DND-41 (cell line): ENCODE data around the gene NDUFS3.

Experiments
- ATAC-seq: fragments of 200-7000 bp; cut with Tn5 transposase; 3 replicates; pipeline ENCODE4 v1.9.1; 2021; ENCODE audit warnings: low read depth; ENCODE audit not compliant: insufficient read depth
- DNase-seq: peaks from one replicate; pipeline ENCODE4 v3.0.0-alpha.2; 2020
- H2AFZ ChIP-seq: 2 replicates; pipeline ENCODE4 v1.6.0; 2012; ENCODE audit warnings: low read depth, low read length
- H3K27ac ChIP-seq: 2 replicates; pipeline ENCODE4 v1.5.1; 2012; ENCODE audit warnings: low read length, inconsistent platforms
- H3K27me3 ChIP-seq: fragments of 200-600 bp; sonication (generic); 2 replicates; pipeline ENCODE4 v1.6.0; 2012; ENCODE audit warnings: low read length, mild to moderate bottlenecking, inconsistent platforms; ENCODE audit not compliant: insufficient read depth, poor library complexity
- H3K36me3 ChIP-seq: 2 replicates; pipeline ENCODE4 v1.5.1; 2012; ENCODE audit warnings: low read length, inconsistent platforms; ENCODE audit not compliant: insufficient read depth
- H3K4me1 ChIP-seq: 2 replicates; pipeline ENCODE4 v1.5.1; 2012; ENCODE audit warnings: mild to moderate bottlenecking, low read length; ENCODE audit not compliant: insufficient read depth
- H3K4me2 ChIP-seq: 2 replicates; pipeline ENCODE4 v1.6.0; 2012; ENCODE audit warnings: mild to moderate bottlenecking, moderate library complexity, low read length, inconsistent platforms; ENCODE audit not compliant: insufficient read depth
- H3K4me3 ChIP-seq, 2 experiments: fragments of 200-600 bp in 1 of 2; shearing (Covaris generic) in 1 of 2; 2 replicates each; pipeline ENCODE4 v1.5.1; 2012 to 2016; ENCODE audit warnings: inconsistent platforms in 2 of 2, low read length in 2 of 2, mild to moderate bottlenecking in 2 of 2, low read depth in 1 of 2, moderate library complexity in 1 of 2
- H3K79me2 ChIP-seq: 2 replicates; pipeline ENCODE4 v1.6.0; 2012; ENCODE audit warnings: low read length, inconsistent platforms; ENCODE audit not compliant: insufficient read depth
- H3K9ac ChIP-seq: 2 replicates; pipeline ENCODE4 v1.6.0; 2012; ENCODE audit warnings: low read depth, mild to moderate bottlenecking, inconsistent platforms, low read length, moderate library complexity
- H3K9me3 ChIP-seq: 2 replicates; pipeline ENCODE4 v1.5.1; 2012; ENCODE audit warnings: low read length, moderate library complexity, mild to moderate bottlenecking, inconsistent platforms; ENCODE audit not compliant: insufficient read depth, severe bottlenecking
- H4K20me1 ChIP-seq: 2 replicates; pipeline ENCODE4 v1.6.0; 2012; ENCODE audit warnings: low read length; ENCODE audit not compliant: insufficient read depth
- EZH2 ChIP-seq: IDR thresholded peaks from 3 replicates; pipeline ENCODE4 v1.6.1; 2012; ENCODE audit warnings: borderline replicate concordance, low read depth, mild to moderate bottlenecking, moderate library complexity, low read length, inconsistent platforms; ENCODE audit not compliant: severe bottlenecking
- TF ChIP-seq, protein P1 (sequence below): IDR thresholded peaks from 2 replicates; pipeline ENCODE4 v1.5.1; 2012; ENCODE audit warnings: borderline replicate concordance, low read length, moderate library complexity, mild to moderate bottlenecking; ENCODE audit not compliant: poor library complexity, severe bottlenecking; ENCODE audit errors: extremely low read depth

The NDUFS3 gene

DNA sequence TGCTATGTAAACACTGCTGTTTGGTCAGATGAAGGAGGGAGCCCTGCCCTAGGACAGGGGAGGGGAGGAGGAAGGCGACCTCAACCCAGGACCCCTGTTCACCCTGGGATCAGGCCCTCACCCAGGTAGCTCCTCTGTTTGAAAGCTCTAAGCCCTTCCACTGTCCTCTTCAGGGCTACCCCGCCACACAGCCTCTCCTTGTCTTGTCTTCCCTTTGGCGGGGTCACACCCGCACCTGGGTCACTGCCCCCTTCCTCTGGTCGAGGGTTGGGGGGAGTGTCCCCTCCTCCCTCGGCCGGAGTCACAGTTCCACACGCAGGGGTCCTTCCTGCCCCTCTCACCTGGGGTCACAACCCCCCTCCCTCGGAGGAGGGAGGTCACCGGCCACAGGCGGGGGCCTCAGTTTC, 13.9 kb upstream of the NDUFS3 start:
- peak overlapping the region; percentile 98 for H2AFZ ChIP-seq
- peak; percentile 18 for ATAC-seq
- H3K79me2 ChIP-seq: peaks cover 55% of the 10 kb centered on the region

DNA sequence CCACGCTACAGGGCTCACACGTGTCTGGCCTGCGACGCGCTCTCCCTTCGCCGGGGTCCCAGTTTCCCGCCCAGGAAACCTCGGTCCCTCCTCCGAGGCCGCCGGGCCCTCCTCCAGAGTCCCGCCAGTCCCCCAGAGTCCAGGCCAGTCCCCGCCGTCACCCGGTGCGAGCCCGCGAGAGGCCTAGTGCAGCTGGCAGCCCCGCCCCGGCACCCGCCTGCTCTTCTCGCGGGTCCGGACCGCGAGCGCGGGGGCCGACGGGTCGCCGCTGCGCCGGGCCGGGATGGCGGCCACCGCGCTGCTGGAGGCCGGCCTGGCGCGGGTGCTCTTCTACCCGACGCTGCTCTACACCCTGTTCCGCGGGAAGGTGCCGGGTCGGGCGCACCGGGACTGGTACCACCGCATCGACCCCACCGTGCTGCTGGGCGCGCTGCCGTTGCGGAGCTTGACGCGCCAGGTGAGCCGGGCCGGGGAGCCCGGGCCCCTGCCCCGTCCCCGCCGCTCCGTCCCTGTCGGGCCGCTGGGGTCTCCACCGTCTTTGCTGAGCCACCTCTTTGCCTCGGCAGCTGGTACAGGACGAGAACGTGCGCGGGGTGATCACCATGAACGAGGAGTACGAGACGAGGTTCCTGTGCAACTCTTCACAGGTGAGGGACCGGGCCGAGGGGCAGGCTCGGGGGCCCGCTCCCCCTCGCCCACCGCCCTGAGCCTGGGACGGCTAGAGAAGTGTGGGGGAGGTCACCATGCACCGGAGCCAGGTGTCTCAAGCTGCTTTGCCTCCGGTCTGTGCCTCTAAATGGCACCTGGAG, 13.3 kb upstream of the NDUFS3 start, which contains the start of gene PTPMT1:
Gene PTPMT1 (plus strand): TSS at position 260 of the 809 bp plus-strand sequence. CDS start 24 bp downstream, at position 284.
- DNase-seq (peak; percentile 82), ATAC-seq (peak; percentile 95)
- H4K20me1 ChIP-seq: 0 out of 2 replicates have a peak, but pooled peaks cover 3% of the 10 kb centered on the region
- H3K4me2 ChIP-seq: peak within 1 kb of the TSS; percentile 97
- H3K36me3 ChIP-seq: peaks cover 27% of the 10 kb centered on the region
- H3K4me3 ChIP-seq: peak within 1 kb of the TSS; percentile 90 to 100
- peak within 1 kb of the TSS; percentile 94 for H3K27ac ChIP-seq
- H3K27me3 ChIP-seq: no peaks in the 10 kb centered on the region
- TF ChIP-seq EZH2: no peak
- TF ChIP-seq, protein P1, sequence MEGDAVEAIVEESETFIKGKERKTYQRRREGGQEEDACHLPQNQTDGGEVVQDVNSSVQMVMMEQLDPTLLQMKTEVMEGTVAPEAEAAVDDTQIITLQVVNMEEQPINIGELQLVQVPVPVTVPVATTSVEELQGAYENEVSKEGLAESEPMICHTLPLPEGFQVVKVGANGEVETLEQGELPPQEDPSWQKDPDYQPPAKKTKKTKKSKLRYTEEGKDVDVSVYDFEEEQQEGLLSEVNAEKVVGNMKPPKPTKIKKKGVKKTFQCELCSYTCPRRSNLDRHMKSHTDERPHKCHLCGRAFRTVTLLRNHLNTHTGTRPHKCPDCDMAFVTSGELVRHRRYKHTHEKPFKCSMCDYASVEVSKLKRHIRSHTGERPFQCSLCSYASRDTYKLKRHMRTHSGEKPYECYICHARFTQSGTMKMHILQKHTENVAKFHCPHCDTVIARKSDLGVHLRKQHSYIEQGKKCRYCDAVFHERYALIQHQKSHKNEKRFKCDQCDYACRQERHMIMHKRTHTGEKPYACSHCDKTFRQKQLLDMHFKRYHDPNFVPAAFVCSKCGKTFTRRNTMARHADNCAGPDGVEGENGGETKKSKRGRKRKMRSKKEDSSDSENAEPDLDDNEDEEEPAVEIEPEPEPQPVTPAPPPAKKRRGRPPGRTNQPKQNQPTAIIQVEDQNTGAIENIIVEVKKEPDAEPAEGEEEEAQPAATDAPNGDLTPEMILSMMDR: no peak
- H3K9me3 ChIP-seq: no peaks in the 10 kb centered on the region
- H3K4me1 ChIP-seq: peaks cover 34% of the 10 kb centered on the region
- peak within 1 kb of the TSS; percentile 98 for H2AFZ ChIP-seq
- H3K9ac ChIP-seq: peak within 1 kb of the TSS; percentile 99
- H3K79me2 ChIP-seq: peaks cover 61% of the 10 kb centered on the region

More for the DNA sequence above, 13.9 kb upstream of the NDUFS3 start:
- TF ChIP-seq, protein P1: no peak
- no peak for TF ChIP-seq EZH2
- H3K4me2 ChIP-seq: peak overlapping the region; percentile 97
- H3K27ac ChIP-seq: peak overlapping the region; percentile 94
- 0 out of 2 replicates have a peak, but pooled peaks cover 3% of the 10 kb centered on the region for H4K20me1 ChIP-seq
- peaks cover 21% of the 10 kb centered on the region for H3K36me3 ChIP-seq
- H3K4me1 ChIP-seq: peaks cover 34% of the 10 kb centered on the region
- no peaks in the 10 kb centered on the region for H3K27me3 ChIP-seq
- peak overlapping the region; percentile 90 to 100 for H3K4me3 ChIP-seq
- H3K9ac ChIP-seq: peak overlapping the region; percentile 99
- no peaks in the 10 kb centered on the region for H3K9me3 ChIP-seq
- DNase-seq: no peak

DNA sequence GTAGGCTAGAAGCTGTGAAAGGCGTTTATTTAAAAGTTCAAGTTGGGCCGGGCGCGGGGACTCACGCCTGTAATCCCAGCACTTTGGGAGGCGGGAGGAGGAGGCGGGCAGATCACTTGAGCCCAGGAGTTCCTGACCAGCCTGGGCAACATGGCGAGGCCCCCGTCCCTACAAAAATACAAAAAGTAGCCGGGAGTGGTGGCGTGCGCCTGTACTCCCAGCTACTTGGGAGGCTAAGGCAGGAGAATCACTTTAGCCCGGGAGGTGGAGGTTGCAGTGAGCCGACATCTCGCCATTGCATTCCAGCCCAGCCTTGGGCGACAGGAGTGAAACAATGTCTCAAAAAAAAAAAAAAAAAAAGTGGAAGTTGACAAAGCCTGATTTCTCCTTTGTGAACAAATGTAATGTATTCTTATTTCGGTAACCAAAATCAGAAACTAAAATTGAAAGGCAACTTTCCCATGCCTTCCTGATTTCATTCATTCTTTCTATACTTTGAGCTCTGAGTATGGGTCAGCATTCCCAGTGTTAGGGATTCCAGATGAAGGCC, 12.7 kb upstream of the NDUFS3 start:
- H3K9ac ChIP-seq: peak overlapping the region; percentile 99
- H3K27me3 ChIP-seq: no peaks in the 10 kb centered on the region
- H3K79me2 ChIP-seq: peaks cover 67% of the 10 kb centered on the region
- peaks cover 34% of the 10 kb centered on the region for H3K4me1 ChIP-seq
- peak overlapping the region; percentile 98 for H2AFZ ChIP-seq
- H4K20me1 ChIP-seq: 0 out of 2 replicates have a peak, but pooled peaks cover 3% of the 10 kb centered on the region
- DNase-seq: peak; percentile 19
- peak overlapping the region; percentile 94 for H3K27ac ChIP-seq
- H3K9me3 ChIP-seq: no peaks in the 10 kb centered on the region
- peak overlapping the region; percentile 97 for H3K4me2 ChIP-seq
- peak overlapping the region; percentile 90 to 100 for H3K4me3 ChIP-seq
- no peak for ATAC-seq
- TF ChIP-seq, protein P1: no peak
- no peak for TF ChIP-seq EZH2
- peaks cover 34% of the 10 kb centered on the region for H3K36me3 ChIP-seq
